Globus pallidus (tissue), 1 donor: ENCODE measurements around the gene ORAI3.

Source experiments
- DNase-seq: peaks from one replicate; pipeline ENCODE4 v3.0.0-alpha.2; 2015; ENCODE audit warnings: low spot score

Gene ORAI3

DNA sequence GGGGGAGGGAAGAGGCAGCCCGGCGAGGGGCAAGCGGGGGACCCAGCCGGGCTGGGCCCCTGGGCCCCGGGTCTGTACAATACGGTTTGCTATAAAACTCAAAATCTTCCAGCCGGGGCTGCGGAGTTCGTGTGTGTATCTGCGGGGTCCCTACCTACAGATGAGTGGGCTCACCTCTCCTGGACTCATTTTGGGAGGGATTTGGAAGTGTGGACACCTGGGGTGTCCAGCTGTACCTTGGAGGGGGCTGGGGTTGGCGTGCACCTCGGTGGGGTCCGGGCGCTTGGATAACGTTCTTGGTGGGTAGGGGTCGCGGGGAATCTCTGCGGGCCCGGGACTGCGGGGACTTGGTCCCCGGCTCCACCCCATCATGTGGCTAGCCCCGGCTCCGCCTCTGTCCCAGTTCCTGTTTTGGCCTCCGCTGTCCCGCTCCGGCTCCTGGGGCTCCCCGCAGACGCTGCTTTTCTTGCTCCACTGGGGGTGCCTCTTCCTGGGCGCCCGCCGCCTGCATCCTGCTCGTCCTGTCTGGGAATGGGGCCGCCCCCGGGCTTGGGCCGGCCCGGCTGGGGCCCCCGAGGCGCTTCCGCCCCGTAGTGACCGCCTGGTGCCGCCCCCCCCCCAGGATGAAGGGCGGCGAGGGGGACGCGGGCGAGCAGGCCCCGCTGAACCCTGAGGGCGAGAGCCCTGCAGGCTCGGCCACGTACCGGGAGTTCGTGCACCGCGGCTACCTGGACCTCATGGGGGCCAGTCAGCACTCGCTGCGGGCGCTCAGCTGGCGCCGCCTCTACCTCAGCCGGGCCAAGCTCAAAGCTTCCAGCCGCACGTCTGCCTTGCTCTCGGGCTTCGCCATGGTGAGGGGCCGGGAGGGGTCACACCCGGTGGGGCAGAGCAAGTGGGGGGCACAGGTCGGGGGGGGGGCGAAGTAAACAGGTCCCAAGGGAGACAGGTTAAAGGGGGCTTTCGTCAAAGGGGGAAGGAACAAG lies at the start of gene ORAI3:
Gene ORAI3, plus strand, starts transcription at position 402 of the 983 bp plus-strand sequence. Its CDS starts 222 bp downstream, at position 624.
- peak; percentile 68 for DNase-seq

DNA sequence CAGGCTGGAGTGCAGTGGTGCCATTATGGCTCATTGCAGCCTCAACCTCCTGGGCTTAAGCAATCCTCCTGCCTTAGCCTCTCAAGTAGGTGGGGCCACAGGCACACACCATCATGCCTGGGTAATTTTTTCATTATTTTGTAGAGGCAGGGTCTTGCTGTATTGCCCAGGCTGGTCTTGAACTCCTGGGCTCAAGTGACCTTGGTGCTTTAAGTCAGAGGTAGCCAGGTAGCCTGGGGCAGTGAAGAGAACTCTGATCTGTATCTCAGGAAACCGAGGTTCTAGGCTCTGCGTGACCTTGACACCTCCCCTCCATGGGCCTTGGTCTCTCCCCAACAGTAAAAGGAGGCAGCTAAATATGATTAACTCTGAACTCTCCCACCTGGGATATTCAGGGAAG lies 49.1 kb upstream of the ORAI3 start:
- no peak for DNase-seq

DNA sequence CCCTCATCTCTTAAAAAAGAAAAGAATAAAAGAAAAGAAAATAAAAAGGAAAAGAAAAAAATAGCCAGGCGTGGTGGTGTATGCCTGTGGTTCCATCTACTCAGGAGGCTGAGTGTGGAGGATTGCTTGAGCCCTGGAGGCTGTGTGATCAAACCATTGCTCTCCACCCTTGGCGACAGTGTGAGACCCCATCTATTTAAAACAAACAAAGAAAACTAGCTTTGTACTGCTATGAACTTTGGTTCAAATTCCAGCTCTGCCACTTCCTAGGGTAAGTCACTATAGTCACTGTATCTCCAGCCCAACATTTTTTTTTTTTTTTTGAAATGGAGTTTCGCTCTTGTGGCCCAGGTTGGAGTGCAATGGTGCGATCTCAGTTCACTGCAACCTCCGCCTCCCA lies 48.3 kb upstream of the ORAI3 start:
- no peak for DNase-seq

DNA sequence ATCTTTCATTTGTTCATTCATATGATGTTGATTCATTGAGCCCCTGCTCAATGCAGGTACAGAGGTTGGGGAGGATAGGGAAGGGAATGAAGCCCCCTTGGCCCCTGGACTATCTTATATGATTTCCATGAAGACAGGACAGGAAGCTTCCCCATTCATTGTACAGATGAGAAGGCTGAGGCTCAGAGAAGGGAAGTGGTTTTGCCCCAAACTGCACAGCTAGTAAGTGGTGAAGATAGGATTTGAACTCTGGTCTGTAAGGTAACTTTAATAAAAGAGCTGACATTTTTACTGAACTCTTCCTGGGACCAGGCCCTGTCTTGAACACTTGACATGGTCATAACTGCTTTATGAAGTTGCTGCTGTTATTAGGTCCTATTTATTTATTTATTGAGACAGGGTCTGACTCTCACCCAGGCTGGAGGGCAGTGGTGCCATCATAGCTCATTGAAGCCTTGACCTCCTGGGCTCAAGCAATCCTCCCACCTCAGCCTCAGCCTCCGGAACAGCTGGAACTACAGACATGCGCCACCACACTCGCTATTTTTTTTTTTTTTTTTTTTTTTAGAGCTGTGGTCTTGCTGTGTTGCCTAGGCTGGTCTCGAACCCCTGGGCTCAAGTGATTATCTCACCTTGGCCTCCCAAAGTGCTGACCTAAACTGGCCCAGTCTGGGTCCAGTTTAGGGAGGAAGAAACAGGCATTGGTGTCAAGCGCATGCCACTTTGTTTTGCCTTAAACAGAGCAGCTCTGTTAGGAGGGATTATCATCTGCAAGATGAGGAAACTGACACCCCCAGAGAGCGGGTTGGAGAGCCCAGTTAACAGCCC lies 47.5 kb upstream of the ORAI3 start:
- no peak for DNase-seq

DNA sequence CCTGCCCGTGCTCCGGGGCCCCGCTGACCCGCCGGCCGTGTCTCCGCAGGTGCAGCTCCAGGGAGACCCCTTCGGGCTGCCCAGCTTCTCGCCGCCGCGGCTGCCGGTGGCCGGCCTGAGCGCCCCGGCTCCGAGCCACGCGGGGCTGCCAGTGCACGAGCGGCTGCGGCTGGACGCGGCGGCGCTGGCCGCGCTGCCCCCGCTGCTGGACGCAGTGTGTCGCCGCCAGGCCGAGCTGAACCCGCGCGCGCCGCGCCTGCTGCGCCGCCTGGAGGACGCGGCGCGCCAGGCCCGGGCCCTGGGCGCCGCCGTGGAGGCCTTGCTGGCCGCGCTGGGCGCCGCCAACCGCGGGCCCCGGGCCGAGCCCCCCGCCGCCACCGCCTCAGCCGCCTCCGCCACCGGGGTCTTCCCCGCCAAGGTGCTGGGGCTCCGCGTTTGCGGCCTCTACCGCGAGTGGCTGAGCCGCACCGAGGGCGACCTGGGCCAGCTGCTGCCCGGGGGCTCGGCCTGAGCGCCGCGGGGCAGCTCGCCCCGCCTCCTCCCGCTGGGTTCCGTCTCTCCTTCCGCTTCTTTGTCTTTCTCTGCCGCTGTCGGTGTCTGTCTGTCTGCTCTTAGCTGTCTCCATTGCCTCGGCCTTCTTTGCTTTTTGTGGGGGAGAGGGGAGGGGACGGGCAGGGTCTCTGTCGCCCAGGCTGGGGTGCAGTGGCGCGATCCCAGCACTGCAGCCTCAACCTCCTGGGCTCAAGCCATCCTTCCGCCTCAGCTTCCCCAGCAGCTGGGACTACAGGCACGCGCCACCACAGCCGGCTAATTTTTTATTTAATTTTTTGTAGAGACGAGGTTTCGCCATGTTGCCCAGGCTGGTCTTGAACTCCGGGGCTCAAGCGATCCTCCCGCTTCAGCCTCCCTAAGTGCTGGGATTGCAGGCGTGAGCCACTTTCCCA lies 46.6 kb upstream of the ORAI3 start:
- peak; percentile 62 for DNase-seq

DNA sequence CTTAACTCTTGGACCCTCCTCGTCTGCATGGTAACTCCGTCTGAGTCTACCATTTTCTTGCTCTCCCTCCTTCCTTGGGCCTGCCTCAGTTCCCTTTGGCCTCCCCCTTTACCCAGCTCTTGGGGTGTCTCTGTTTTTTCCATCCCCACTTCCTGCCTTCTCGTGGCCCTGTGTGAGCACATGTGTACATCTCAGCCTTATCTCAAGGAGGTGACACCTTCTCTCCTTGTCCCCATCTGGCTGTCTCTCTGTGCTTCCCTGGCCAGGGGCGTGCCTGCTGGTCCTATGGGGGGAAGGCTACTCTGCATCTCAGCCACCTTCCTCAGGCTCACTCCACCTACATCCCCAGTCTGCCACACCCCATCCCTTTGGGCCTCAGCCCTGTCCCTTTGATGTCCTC lies 45.9 kb upstream of the ORAI3 start:
- DNase-seq, result no peak

DNA sequence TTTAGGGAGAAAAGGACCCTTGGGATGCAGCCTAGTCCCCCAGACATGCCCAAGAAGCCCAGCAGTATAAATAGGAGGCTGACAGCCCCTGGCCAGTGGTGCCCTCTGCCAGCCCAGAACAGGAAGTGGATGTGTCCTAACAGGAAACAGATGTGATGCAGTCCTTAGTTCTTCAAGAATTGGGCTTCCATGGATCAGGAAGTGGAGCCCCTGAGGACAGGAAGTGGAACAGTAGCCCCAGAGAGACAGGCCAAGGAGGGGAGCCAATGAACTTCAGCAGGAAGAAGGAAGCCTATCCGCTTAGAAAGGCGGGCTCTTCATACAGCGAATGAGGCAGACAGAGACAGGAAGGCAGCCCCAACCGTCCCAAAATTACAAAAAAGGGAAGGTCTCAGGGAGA lies 45.3 kb upstream of the ORAI3 start:
- DNase-seq, result peak; percentile 49

DNA sequence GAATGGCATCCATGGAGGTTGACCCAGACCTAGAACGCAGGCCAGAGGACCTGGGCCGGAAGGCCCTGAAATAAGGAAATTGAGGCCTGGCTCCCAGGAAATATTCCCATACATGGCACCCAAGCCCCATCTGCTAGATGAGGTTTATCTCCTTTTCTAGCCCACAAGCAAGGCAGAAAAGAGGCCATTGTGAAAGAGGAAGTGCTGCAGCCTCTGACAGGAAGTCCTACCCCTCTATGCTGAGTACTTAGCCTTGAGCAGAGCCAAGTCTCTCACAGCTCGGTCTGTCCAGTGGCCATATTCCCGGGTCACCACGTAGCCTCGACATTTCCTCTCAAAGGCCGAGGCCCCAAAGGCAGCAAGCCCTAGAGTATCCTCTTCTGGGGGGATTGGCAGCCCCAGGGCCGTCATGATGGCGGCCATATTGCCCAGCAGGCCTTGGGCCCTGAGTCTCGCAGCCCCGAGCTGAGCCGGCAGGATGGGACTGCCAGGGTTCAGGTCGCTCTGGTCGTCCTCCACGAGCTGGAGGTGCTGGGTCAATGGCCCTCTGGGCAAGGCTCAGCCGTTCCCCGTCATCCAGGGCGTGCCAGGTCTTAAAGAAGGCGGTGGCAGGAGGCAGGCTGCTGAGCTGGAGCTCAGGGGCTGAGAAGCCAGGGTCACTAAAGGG lies 44.6 kb upstream of the ORAI3 start:
- DNase-seq, result no peak

DNA sequence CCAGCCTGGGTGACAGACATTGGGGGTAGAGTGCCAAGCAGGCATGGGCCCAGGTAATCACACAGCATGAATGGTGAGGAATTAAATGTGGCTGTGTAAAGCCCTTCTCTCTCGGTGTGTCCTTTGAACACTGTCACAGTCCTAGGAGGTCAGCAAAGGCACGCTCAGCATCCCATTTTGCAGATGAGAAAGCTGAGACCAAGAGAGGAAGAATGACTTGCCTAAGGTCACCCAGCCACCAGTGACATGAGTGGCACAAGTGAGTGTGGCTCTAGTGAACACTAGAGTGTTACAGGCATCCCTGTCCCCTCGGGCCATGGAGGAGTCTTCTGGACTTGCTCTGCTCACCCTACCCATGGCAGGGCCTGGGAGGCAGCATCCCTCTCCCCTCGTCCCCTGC lies 41.8 kb upstream of the ORAI3 start:
- no peak for DNase-seq

DNA sequence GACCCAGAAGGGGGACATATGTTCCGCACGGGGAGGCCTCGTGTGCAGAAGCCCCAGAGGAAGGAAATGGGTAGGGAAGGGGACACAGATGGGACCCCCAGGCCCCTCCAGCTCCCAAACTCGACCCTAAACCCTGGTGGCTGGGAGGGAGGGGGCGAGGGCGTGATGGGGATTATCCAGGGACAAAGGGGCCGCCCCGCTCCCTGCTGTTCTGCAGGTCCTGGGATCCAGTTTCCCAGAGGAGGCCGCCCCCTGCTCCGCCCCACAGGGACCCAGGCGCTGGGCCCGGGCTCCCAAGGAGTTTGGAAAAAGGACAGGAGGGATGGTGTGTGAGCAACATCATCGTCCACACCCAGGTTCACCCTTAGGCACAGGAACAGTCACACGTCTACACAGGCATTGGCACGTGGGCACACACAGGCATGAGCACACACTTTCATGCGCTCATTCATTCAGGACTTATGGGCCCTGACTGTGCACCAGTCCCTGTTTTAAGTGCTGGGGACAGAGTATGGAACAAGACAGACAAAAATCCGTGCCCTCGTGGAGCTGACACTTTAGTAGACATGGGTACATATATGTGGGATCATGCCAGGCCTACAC lies 38.3 kb upstream of the ORAI3 start:
- DNase-seq, result no peak

DNA sequence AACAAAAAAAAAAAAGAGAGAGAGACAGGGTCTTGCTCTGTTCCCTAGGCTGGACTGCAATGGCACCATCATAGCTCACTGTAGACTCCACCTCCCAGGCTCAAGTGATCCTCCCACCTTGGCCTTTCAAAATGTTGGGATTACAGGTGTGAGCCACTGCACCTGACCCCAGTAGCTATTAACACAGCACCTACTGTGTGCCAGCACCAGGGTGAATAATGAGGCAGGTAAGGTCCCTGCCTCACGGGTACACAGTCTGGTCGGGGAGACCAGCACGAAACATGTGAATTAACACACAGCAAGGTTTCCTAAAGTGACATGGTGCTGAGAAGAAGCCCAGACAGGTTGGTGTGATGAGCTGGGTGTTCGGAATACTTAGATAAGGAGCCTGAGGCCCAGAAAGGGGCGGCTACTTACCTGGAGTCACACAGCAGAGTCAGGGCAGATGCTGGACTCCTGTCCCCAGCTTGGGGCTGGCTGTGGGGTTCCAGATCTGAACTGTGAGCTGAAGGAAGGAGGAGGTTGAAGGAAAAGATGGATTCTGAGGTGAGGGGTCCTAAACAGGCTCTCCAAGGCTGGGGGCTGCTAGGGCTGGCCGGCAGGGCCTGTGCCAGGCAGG lies 36.0 kb upstream of the ORAI3 start:
- no peak for DNase-seq

DNA sequence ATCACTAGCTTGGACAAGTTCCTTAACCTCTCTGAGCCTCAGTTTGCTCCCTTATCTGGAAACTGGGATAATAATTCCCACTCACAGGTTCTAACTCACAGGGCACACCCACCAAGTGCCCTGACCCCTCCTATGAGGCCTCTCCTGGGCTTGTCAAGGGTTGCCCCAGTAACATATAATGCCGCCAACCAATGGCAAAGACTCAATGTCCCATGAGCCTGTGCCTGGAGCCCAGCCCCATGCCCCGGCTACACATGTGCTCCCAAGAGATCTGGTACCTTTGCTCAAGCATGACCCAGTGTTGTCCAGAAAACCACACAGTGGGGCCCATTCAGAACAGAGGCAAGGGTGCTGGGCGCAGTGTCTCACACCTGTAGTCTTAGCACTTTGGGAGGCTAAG lies 34.0 kb upstream of the ORAI3 start:
- no peak for DNase-seq

DNA sequence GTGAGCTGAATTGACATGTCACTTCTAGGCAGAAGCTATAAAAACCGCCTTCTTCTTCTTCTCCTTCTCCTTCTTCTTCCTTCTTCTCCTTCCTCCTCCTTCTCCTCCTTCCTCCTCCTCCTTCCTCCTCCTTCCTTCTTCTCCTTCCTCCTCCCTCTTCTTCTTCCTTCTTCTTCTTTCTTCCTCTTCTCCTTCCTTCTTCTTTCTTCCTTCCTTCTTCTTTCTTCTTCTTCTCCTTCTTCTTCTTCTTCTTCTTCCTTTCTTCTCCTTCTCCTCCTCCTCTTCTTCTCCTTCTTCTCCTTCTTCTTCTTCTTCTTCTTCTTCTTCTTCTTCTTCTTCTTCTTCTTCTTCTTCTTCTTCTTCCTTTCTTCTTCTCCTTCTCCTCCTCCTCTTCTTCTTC lies 30.3 kb upstream of the ORAI3 start:
- DNase-seq, result no peak

DNA sequence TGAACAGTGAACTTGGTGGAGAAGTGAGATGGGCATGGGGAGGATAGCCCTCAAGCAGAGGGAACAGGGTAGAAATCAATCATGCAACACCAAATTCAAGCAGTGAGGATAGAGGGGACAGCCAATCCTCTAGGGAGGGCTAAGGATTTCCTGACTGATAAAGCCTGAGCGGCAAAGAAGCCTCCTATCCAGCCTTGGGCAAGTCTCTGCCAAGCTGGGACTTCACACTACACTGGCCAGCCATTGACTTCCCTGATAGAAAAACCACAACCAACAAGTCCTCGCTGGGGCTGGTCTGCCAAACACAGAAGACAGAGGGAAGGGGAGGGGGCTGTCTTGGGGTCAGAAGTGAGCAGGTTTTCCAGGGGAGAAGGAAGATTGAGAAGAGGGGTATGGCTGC lies 28.0 kb upstream of the ORAI3 start:
- no peak for DNase-seq

DNA sequence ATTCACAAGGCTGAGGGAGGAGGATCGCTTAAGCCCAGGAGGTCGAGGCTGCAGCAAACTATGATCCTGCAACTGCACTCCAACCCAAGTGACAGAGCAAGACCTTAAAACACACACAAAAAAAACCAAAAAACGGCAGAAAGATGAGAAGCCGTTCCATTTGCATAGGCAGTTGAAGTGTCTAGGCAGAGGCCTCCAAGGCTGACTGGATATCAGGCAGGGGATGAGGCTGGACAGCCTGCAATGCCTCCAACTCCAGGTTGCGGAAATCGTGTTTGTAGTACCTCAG lies 27.5 kb upstream of the ORAI3 start:
- DNase-seq, result no peak

DNA sequence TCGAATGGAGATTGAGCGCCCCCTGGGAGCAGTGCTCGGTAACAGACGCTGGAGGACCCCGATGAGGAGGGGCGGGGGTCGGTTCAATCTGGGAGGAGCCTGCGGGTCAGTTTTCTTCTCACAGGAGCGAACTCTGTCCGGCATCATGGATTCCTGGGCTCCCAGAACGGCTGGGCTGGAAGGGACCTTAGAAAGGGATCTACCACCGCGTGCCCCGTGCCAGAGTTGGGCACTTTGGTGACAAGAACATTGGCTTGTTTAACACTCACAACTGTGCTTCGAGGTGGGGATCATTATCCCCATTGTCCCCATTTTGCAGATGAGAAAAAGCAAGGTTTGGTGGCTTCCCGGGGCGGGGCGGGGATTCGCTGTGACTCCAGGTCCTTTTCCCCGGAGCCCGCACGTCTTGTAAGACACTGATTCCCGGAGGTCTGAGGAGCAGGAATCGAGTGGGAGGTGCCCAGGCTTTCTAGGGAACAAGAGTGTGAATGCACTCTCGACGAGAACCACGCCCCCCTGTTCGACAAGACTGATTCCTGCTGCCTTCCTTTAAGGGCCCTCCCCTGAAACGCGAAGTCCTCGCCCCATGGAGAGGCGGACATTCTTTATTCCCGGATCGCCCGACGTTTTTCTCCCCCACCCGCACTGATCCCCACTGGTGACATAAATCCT lies 27.0 kb upstream of the ORAI3 start:
- peak; percentile 87 for DNase-seq

DNA sequence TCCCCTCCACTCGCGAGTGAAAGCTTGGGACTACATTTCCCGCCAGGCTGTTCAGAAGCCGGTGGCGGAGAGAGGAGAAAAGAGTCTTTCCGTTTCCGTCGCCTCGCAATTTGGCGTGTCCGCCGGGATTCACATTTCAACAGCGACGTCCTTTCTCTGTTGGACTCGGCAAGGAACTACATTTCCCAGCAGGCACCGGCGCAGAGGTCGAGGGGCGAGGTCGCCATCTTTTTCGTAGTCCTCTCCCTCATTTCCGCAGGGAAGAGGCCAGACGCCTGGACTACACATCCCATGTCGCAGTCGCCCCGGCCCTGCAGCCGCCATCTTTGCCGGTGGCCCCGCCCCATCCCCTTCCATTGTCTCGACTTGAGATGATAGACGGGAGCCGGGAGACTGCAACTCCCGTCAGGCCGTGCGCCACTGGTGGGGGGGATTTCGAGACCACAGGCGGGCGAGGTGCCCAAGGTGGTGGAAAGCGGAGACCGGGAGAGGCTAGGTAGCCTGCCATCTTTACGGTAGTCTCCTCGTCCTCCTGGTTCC lies 26.4 kb upstream of the ORAI3 start:
- peak; percentile 100 for DNase-seq

DNA sequence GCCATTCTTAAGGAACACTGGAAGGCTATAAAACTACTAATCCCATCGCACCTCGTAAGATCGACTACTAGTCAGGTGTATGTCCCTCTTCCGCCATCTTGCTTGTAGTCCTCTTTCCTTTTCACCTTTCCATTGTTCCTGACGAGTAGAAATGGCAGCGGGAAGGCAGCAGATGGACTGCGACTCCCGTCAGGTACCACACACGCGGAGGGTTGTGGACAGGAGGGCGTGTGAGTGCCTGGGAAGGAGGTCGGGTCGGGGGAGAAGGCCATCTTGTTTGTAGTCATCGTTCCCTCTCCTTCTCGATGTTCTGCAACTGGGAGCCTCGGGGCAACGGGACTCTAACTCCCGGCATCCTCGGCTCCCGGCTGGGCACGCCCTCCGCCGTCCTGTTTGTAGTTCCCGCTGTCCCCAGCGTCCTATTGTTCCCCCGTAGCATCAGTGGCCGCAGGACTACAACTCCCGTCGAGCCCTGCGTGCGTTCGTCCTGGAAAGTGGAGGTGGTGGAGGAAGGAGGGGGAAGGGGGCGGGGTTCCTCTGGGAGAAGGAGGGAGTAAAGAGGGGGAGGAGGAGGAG lies 25.8 kb upstream of the ORAI3 start:
- peak; percentile 100 for DNase-seq

DNA sequence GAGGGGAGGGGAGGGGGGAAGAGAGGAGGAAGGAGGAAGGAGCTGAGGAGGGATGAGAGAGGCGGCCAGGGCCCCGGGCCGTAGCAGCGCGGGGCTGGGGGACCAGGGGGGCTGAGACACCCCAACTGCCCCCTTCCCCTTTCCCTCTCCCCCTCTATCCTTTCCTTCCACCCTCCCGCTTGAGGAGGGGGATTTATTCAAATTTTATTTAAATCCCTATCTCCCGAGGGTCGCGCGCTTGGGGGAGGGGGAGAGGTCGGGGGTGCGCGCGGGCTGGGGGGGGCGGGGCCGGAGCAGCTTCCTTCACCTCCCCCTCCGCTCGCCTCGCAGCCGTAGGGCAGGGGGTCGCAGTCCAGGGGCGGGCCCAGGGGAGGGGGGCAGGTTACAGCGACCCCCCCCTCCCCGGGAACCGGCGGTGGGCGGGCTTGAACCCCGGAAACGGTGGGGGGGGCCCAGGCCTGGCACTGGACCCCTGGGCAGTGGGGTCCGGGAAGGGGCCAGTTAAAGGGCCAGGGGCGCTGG lies 25.3 kb upstream of the ORAI3 start, which contains the start of gene FBXL19:
Gene FBXL19, plus strand, starts transcription at position 19 of the 522 bp plus-strand sequence. CDS start 2,183 bp downstream, outside the sequence.
- DNase-seq, result no peak
